Immature natural killer cell (primary cell): ENCODE measurements around the gene THAP11. TPM values are rescaled to one million over a fixed set of nuclear protein-coding genes. Genes with fewer than 3 reads are reported as not detected.
"Not testable (repeated sequence)": the region's sequence is repeated elsewhere in the genome, so short reads cannot be mapped to it uniquely, and the experiment has no call there.

Experiments
- DNase-seq, 3 donors: peaks; one replicate each; pipeline ENCODE4 v3.0.0; 2022; ENCODE audit warnings: mixed read lengths in 1 of 3
- H3K27ac Mint-ChIP-seq, 6 donors: one replicate each; pipeline ENCODE4 v1.8.0; 2020; ENCODE audit warnings: mixed read lengths in 6 of 6, mild to moderate bottlenecking in 5 of 6, inconsistent platforms in 4 of 6, moderate library complexity in 3 of 6
- H3K27me3 Mint-ChIP-seq, 3 donors: one replicate each; pipeline ENCODE4 v1.8.0; 2020 to 2021; ENCODE audit warnings: low read depth in 3 of 3, mild to moderate bottlenecking in 3 of 3, mixed read lengths in 3 of 3, moderate library complexity in 3 of 3, inconsistent platforms in 1 of 3
- H3K36me3 Mint-ChIP-seq, 3 donors: one replicate each; pipeline ENCODE4 v1.8.0; 2020; ENCODE audit warnings: mixed read lengths in 3 of 3, inconsistent platforms in 2 of 3, mild to moderate bottlenecking in 2 of 3
- H3K4me1 Mint-ChIP-seq, 2 donors: one replicate each; pipeline ENCODE4 v1.8.0; 2020; ENCODE audit warnings: inconsistent platforms in 2 of 2, mild to moderate bottlenecking in 2 of 2, mixed read lengths in 2 of 2, moderate library complexity in 1 of 2
- H3K4me3 Mint-ChIP-seq, 5 donors: one replicate each; pipeline ENCODE4 v1.8.0; 2020; ENCODE audit warnings: mild to moderate bottlenecking in 5 of 5, mixed read lengths in 5 of 5, inconsistent platforms in 3 of 5, moderate library complexity in 3 of 5
- H3K9me3 Mint-ChIP-seq, 6 donors: one replicate each; pipeline ENCODE4 v1.8.0; 2020; ENCODE audit warnings: mild to moderate bottlenecking in 6 of 6, mixed read lengths in 6 of 6, inconsistent platforms in 4 of 6, moderate library complexity in 3 of 6
- polyA plus RNA-seq, 3 donors: library from polyadenylated mRNA; unstranded; fragments of 300-500 nt; fragmentation: Illumina TruSeq; gene quantifications; one replicate each; pipeline ENCODE4 v1.2.3, GENCODE V29; 2021

The THAP11 gene
- polyA plus RNA-seq, 3 donors from 2014 or later: 102 to 129 (median 117) TPM

GRCh38 chr16:67860589-67861398 lies 18.7 kb downstream of the THAP11 start:
- no peak for DNase-seq
- no peak overlapping the region for H3K27ac Mint-ChIP-seq
- no peak overlapping the region for H3K4me3 Mint-ChIP-seq
- H3K27me3 Mint-ChIP-seq: peaks cover 0 to 2% (median 0%) of the 10 kb centered on the region in 3 donors
- H3K36me3 Mint-ChIP-seq: no peaks in the 10 kb centered on the region
- peaks cover 28 to 32% of the 10 kb centered on the region in 2 donors for H3K4me1 Mint-ChIP-seq
- H3K9me3 Mint-ChIP-seq: no peaks in the 10 kb centered on the region

GRCh38 chr16:67861877-67862276 lies 19.8 kb downstream of the THAP11 start:
- Mint-ChIP-seq H3K27me3 (peaks cover 0 to 2% (median 0%) of the 10 kb centered on the region in 3 donors), H3K4me3 (no peak overlapping the region), H3K27ac (peak overlapping the region in 3 of 6 donors; percentile 4 to 23 (median 11)), H3K4me1 (peaks cover 26 to 31% of the 10 kb centered on the region in 2 donors), H3K9me3 (no peaks in the 10 kb centered on the region), H3K36me3 (no peaks in the 10 kb centered on the region)
- no peak for DNase-seq

- no peaks in the 10 kb centered on the region for H3K9me3 Mint-ChIP-seq
- peaks cover 0 to 2% (median 0%) of the 10 kb centered on the region in 3 donors for H3K27me3 Mint-ChIP-seq
- H3K4me3 Mint-ChIP-seq: no peak overlapping the region
- H3K27ac Mint-ChIP-seq: peak overlapping the region in 1 of 6 donors; percentile 4
- no peak for DNase-seq
- H3K36me3 Mint-ChIP-seq: no peaks in the 10 kb centered on the region
- peaks cover 15 to 20% of the 10 kb centered on the region in 2 donors for H3K4me1 Mint-ChIP-seq
Observed at GRCh38 chr16:67862623-67863583, 20.8 kb downstream of the THAP11 start.

GRCh38 chr16:67864044-67864443 lies 21.9 kb downstream of the THAP11 start:
- not testable (repeated sequence) for H3K27me3 Mint-ChIP-seq, H3K27ac Mint-ChIP-seq, H3K4me1 Mint-ChIP-seq, H3K4me3 Mint-ChIP-seq, DNase-seq, H3K9me3 Mint-ChIP-seq, H3K36me3 Mint-ChIP-seq

- Mint-ChIP-seq H3K36me3 (no peaks in the 10 kb centered on the region), H3K9me3 (no peaks in the 10 kb centered on the region), H3K4me3 (no peak overlapping the region), H3K27me3 (peaks cover 0 to 2% (median 0%) of the 10 kb centered on the region in 3 donors), H3K27ac (peak overlapping the region in 1 of 6 donors; percentile 5), H3K4me1 (peaks cover 3 to 9% of the 10 kb centered on the region in 2 donors)
- DNase-seq: no peak
Observed at GRCh38 chr16:67864594-67864993, 22.5 kb downstream of the THAP11 start.

GRCh38 chr16:67865318-67865717 lies 23.2 kb downstream of the THAP11 start:
- H3K27me3 Mint-ChIP-seq: peaks cover 0 to 2% (median 0%) of the 10 kb centered on the region in 3 donors
- no peaks in the 10 kb centered on the region for H3K36me3 Mint-ChIP-seq
- peaks cover 3 to 9% of the 10 kb centered on the region in 2 donors for H3K4me1 Mint-ChIP-seq
- H3K27ac Mint-ChIP-seq: no peak overlapping the region
- H3K9me3 Mint-ChIP-seq: no peaks in the 10 kb centered on the region
- no peak for DNase-seq
- H3K4me3 Mint-ChIP-seq: no peak overlapping the region

- peaks cover 9% of the 10 kb centered on the region in 2 donors for H3K4me1 Mint-ChIP-seq
- H3K27me3 Mint-ChIP-seq: peaks cover 0 to 9% (median 0%) of the 10 kb centered on the region in 3 donors
- no peaks in the 10 kb centered on the region for H3K36me3 Mint-ChIP-seq
- no peak overlapping the region for H3K4me3 Mint-ChIP-seq
- DNase-seq: no peak
- H3K9me3 Mint-ChIP-seq: no peaks in the 10 kb centered on the region
- H3K27ac Mint-ChIP-seq: no peak overlapping the region
Observed at GRCh38 chr16:67868290-67868689, 26.2 kb downstream of the THAP11 start.

- no peak for DNase-seq
- Mint-ChIP-seq H3K27ac (no peak overlapping the region), H3K4me3 (no peak overlapping the region), H3K9me3 (no peaks in the 10 kb centered on the region), H3K4me1 (peaks cover 22 to 23% of the 10 kb centered on the region in 2 donors), H3K36me3 (no peaks in the 10 kb centered on the region), H3K27me3 (peaks cover 0 to 11% (median 2%) of the 10 kb centered on the region in 3 donors)
Observed at GRCh38 chr16:67869653-67870052, 27.5 kb downstream of the THAP11 start.

GRCh38 chr16:67871256-67871655 lies 29.1 kb downstream of the THAP11 start:
- Mint-ChIP-seq H3K4me1 (peaks cover 35 to 39% of the 10 kb centered on the region in 2 donors), H3K27me3 (peaks cover 0 to 11% (median 2%) of the 10 kb centered on the region in 3 donors), H3K9me3 (no peaks in the 10 kb centered on the region), H3K4me3 (no peak overlapping the region), H3K36me3 (no peaks in the 10 kb centered on the region), H3K27ac (peak overlapping the region in 2 of 6 donors; percentile 86 to 88)
- no peak for DNase-seq

GRCh38 chr16:67872131-67872630 lies 30.1 kb downstream of the THAP11 start:
- no peaks in the 10 kb centered on the region for H3K9me3 Mint-ChIP-seq
- peaks cover 0 to 11% (median 2%) of the 10 kb centered on the region in 3 donors for H3K27me3 Mint-ChIP-seq
- DNase-seq: no peak
- H3K36me3 Mint-ChIP-seq: peaks cover 0 to under 1% (median 0%) of the 10 kb centered on the region in 3 donors
- H3K4me3 Mint-ChIP-seq: peak overlapping the region; percentile 89 to 93 (median 91)
- H3K27ac Mint-ChIP-seq: peak overlapping the region; percentile 86 to 93 (median 89)
- peaks cover 35 to 40% of the 10 kb centered on the region in 2 donors for H3K4me1 Mint-ChIP-seq

GRCh38 chr16:67872631-67873434 lies 30.7 kb downstream of the THAP11 start, which contains the start of gene EDC4:
TSS of gene EDC4 (plus strand) at chr16:67873052. CDS start at chr16:67873262, 210 bp downstream.
- H3K9me3 Mint-ChIP-seq: no peaks in the 10 kb centered on the region
- H3K36me3 Mint-ChIP-seq: peaks cover 0 to 5% (median 1%) of the 10 kb centered on the region in 3 donors
- peak within 1 kb of the TSS; percentile 89 to 93 (median 91) for H3K4me3 Mint-ChIP-seq
- H3K27me3 Mint-ChIP-seq: peaks cover 0 to 11% (median 2%) of the 10 kb centered on the region in 3 donors
- peaks cover 35 to 40% of the 10 kb centered on the region in 2 donors for H3K4me1 Mint-ChIP-seq
- peak; percentile 89 to 90 (median 89) for DNase-seq
- H3K27ac Mint-ChIP-seq: peak within 1 kb of the TSS; percentile 86 to 94 (median 92)

- Mint-ChIP-seq H3K9me3 (no peaks in the 10 kb centered on the region), H3K27me3 (peaks cover 0 to 11% (median 2%) of the 10 kb centered on the region in 3 donors), H3K27ac (peak overlapping the region; percentile 45 to 94 (median 88)), H3K4me3 (peak overlapping the region; percentile 89 to 93 (median 91)), H3K36me3 (peaks cover 0 to 6% (median 3%) of the 10 kb centered on the region in 3 donors), H3K4me1 (peaks cover 35 to 40% of the 10 kb centered on the region in 2 donors)
- DNase-seq: no peak
Observed at GRCh38 chr16:67873435-67874370, 31.6 kb downstream of the THAP11 start.
